Activated CD8-positive, alpha-beta memory T cell treated with anti-CD3 and anti-CD28 coated beads, Interleukin-2, amount 50 U/mL, for 24 hours (primary cell): ENCODE data around the gene KSR2.

Source experiments
- DNase-seq: peaks from one replicate; pipeline ENCODE4 v3.0.0-alpha.2; 2020; ENCODE audit errors: extremely low read depth

Gene KSR2

DNA sequence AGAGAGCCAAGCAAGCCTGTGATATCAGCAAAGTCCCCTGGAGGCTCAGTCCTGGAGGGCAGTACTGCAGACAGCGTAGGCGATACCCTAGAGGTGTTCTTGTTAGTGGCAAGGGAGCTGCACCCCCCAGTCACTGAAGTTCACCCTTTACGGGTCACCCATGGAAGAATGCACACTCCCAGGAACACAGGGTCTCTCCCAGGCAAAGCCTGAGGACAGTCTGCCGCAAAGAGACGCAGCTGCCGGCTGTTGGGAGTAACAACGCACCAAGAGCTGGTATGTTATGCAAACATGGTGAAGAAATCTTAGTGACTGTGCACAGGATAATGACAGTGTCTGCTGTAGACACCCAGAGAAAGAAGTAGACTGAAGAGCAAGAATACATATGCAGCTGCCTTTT is 563.9 kb downstream of the KSR2 start:
- no peak for DNase-seq

DNA sequence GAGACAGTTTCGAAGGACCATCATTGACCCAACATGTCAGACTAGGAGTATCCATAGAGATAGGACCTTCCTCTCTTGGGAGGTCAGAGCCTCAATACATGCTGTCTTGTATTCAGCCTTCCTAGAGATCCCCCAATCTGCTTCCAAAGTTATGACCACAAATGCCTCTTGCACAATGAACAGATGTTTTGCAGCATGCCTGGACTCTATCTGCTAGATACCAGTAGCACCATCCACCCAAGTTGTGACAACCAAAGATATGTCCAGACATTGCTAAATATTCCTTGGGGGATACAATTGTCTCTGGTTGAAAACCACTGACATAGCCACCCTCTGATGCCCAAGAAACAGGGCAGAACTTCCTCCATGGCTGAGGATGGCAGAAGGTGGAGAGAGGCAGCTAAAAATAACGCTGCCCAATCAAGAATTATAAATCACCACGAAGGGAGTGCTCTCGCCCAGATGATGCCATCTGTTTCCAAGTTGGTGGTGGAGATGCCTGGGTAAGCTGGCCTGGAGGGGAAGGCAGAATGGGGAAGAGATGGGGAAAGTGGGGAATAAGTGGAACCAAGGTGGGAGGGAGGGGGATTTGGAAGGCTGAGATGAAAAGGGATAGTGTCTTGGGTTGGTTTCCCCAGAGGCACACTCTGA is 564.5 kb downstream of the KSR2 start:
- no peak for DNase-seq

DNA sequence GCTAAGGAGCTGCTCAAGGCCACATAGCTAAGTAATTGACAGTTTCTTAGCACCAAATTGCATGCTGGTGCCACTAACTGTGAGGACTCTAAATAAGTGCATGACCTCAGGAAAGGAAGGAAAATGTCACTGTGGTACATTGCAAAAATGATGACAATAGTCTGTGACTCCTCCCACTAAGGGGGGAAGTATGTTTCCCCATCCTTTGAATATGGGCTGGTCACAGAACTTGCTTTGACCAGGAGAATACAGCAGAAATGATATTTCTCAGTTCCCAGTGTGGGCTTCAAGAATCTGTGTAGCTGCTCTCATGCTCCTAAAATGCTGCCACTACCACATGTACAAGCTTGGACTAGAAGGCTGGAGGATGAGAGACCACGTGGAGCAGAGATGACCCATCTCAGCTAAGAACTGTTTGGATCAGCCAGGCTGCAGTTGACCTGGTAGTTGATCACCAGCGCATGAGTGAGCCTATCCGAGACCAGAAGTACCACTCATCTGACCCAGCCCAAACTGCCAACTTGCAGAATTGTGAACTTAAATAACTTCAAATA is 565.1 kb downstream of the KSR2 start:
- DNase-seq, result no peak
